A549 (cell line): ENCODE results near the gene CDK5RAP2. TPM values are rescaled to one million over a fixed set of nuclear protein-coding genes. Genes with fewer than 3 reads are reported as not detected.

Experiments
- ATAC-seq, 2 experiments: fragments of 200-7000 bp in 1 of 2; fragments of >200 bp in 1 of 2; cut with Nextera tagmentation in 1 of 2; cut with Tn5 transposase in 1 of 2; 3 replicates each; pipeline versions ENCODE4 v1.8.0 to v1.9.1; 2018 to 2020; ENCODE audit warnings: mild to moderate bottlenecking in 1 of 2, moderate library complexity in 1 of 2
- CTCF ChIA-PET: fragments of 300-600 bp; sonication (Branson Sonifier 250); formaldehyde crosslinking; extraction: SDS; loops from one replicate; lab custom pipeline; 2021; ENCODE audit warnings: antibody characterized with exemption, inconsistent platforms; lab: Yijun Ruan, JAX
- POLR2A ChIA-PET: fragments of 350-600 bp; formaldehyde crosslinking; extraction: SDS; loops from one replicate; lab custom pipeline; 2021; ENCODE audit warnings: antibody characterized with exemption, inconsistent platforms; lab: Yijun Ruan, JAX
- DNase-seq, 2 experiments: peaks; one replicate each; pipeline versions ENCODE4 v3.0.0 to v3.0.0-alpha.2; 2011 to 2016; ENCODE audit warnings: low read depth in 1 of 2, low spot score in 1 of 2
- FAIRE-seq: peaks from 2 replicates; lab custom pipeline; 2011; peaks lifted over from hg19 to GRCh38; lab: Jason Lieb, UNC
- H3K27ac ChIP-seq, 2 experiments: fragments of >200 bp; sonication (Bioruptor Twin); formaldehyde crosslinking; 3 replicates each; pipeline ENCODE4 v1.5.1; 2016 to 2017
- H3K4me1 ChIP-seq: fragments of >200 bp; sonication (Bioruptor Twin); formaldehyde crosslinking; 3 replicates; pipeline ENCODE4 v1.6.1; 2016
- H3K4me2 ChIP-seq: fragments of >200 bp; sonication (Bioruptor Twin); formaldehyde crosslinking; 3 replicates; pipeline ENCODE4 v1.6.1; 2016
- H3K4me3 ChIP-seq: fragments of >200 bp; sonication (Bioruptor Twin); formaldehyde crosslinking; 3 replicates; pipeline ENCODE4 v1.5.1; 2016
- H3K9me3 ChIP-seq: fragments of >200 bp; sonication (Bioruptor Twin); formaldehyde crosslinking; 3 replicates; pipeline ENCODE4 v1.6.1; 2016
- CHD4 ChIP-seq: fragments of 200-600 bp; sonication (generic); IDR thresholded peaks from 2 replicates; pipeline ENCODE4 v1.6.1; 2016; ENCODE audit warnings: antibody characterized with exemption, mild to moderate bottlenecking, borderline replicate concordance
- CTCF ChIP-seq: fragments of >200 bp; sonication (Bioruptor Twin); formaldehyde crosslinking; IDR thresholded peaks from 3 replicates; pipeline ENCODE4 v1.5.1; 2016
- E2F6 ChIP-seq: IDR thresholded peaks from 2 replicates; pipeline ENCODE4 v1.6.1; 2012; ENCODE audit warnings: low read depth, borderline replicate concordance
- EHMT2 ChIP-seq: fragments of 200-600 bp; sonication (generic); IDR thresholded peaks from 2 replicates; pipeline ENCODE4 v1.6.1; 2016; ENCODE audit warnings: antibody characterized with exemption, low read depth, mild to moderate bottlenecking, moderate library complexity
- ELK1 ChIP-seq: fragments of 150-350 bp; IDR thresholded peaks from 2 replicates; pipeline ENCODE4 v1.6.1; 2014; ENCODE audit warnings: low read depth, mild to moderate bottlenecking, low read length
- ESRRA ChIP-seq: fragments of 150-350 bp; IDR thresholded peaks from 2 replicates; pipeline ENCODE4 v1.6.1; 2014; ENCODE audit warnings: mild to moderate bottlenecking, low read length, borderline replicate concordance
- FOXS1 ChIP-seq: fragments of 250-450 bp; sonication (Bioruptor Pico); IDR thresholded peaks from 2 replicates; pipeline ENCODE4 v1.5.0; 2020; ENCODE audit warnings: mild to moderate bottlenecking, moderate library complexity
- GATA3 ChIP-seq: IDR thresholded peaks from 2 replicates; pipeline ENCODE4 v1.6.1; 2012; ENCODE audit warnings: borderline replicate concordance
- HES2 ChIP-seq: fragments of >200 bp; sonication (Bioruptor Twin); formaldehyde crosslinking; IDR thresholded peaks from 2 replicates; pipeline ENCODE4 v1.6.1; 2016
- HMGXB4 ChIP-seq: fragments of 250-450 bp; sonication (Bioruptor Pico); IDR thresholded peaks from 2 replicates; pipeline ENCODE4 v1.5.0; 2021; ENCODE audit warnings: mild to moderate bottlenecking, moderate library complexity, borderline replicate concordance
- HOXA7 ChIP-seq: fragments of 250-450 bp; sonication (Bioruptor Pico); IDR thresholded peaks from 2 replicates; pipeline ENCODE4 v1.5.0; 2020; ENCODE audit warnings: mild to moderate bottlenecking, moderate library complexity
- HOXB13 ChIP-seq: fragments of 250-450 bp; sonication (Bioruptor Pico); IDR thresholded peaks from 2 replicates; pipeline ENCODE4 v1.5.0; 2020; ENCODE audit warnings: low read depth, mild to moderate bottlenecking, moderate library complexity
- JUN ChIP-seq, 2 experiments: fragments of >200 bp; sonication (Bioruptor Twin); formaldehyde crosslinking; IDR thresholded peaks; 2 replicates in 1 of 2; 3 replicates in 1 of 2; pipeline ENCODE4 v1.6.1; 2016 to 2017
- MAFK ChIP-seq: fragments of 450-650 bp; IDR thresholded peaks from 2 replicates; pipeline ENCODE4 v1.6.1; 2014; ENCODE audit not compliant: partially characterized antibody
- MAX ChIP-seq: IDR thresholded peaks from 2 replicates; pipeline ENCODE4 v1.6.1; 2012
- MAZ ChIP-seq: fragments of 150-350 bp; IDR thresholded peaks from 2 replicates; pipeline ENCODE4 v1.6.1; 2014; ENCODE audit warnings: antibody characterized with exemption, low read depth, low read length, borderline replicate concordance
- PHF8 ChIP-seq: fragments of 200-600 bp; sonication (generic); IDR thresholded peaks from 2 replicates; pipeline ENCODE4 v1.6.1; 2016; ENCODE audit warnings: low read depth, mild to moderate bottlenecking, antibody characterized with exemption, moderate library complexity, borderline replicate concordance
- RARB ChIP-seq: fragments of 250-450 bp; sonication (Bioruptor Pico); IDR thresholded peaks from 2 replicates; pipeline ENCODE4 v1.8.0; 2021; ENCODE audit warnings: mild to moderate bottlenecking, moderate library complexity
- SMC3 ChIP-seq: fragments of >200 bp; sonication (Bioruptor Twin); formaldehyde crosslinking; IDR thresholded peaks from 3 replicates; pipeline ENCODE4 v1.6.1; 2018; ENCODE audit warnings: inconsistent platforms
- TFCP2L1 ChIP-seq: fragments of 250-450 bp; sonication (Bioruptor Pico); IDR thresholded peaks from 2 replicates; pipeline ENCODE4 v1.5.0; 2021; ENCODE audit warnings: mild to moderate bottlenecking
- TP53 ChIP-seq: fragments of 250-450 bp; sonication (Bioruptor Pico); IDR thresholded peaks from 2 replicates; pipeline ENCODE4 v1.5.0; 2021; ENCODE audit warnings: mild to moderate bottlenecking, moderate library complexity
- ZC3H11A ChIP-seq: fragments of 450-650 bp; IDR thresholded peaks from 2 replicates; pipeline ENCODE4 v1.6.1; 2014; ENCODE audit warnings: antibody characterized with exemption, mild to moderate bottlenecking
- ZFP36 ChIP-seq: fragments of 450-650 bp; IDR thresholded peaks from 2 replicates; pipeline ENCODE4 v1.6.1; 2014; ENCODE audit warnings: borderline replicate concordance; ENCODE audit not compliant: partially characterized antibody
- ZSCAN20 ChIP-seq: fragments of 250-450 bp; sonication (Bioruptor Pico); IDR thresholded peaks from 2 replicates; pipeline ENCODE4 v1.8.0; 2022; ENCODE audit warnings: mild to moderate bottlenecking, moderate library complexity
- WGBS: methylation state at CpG from one replicate; pipeline ENCODE4 v1.1.6; 2017; ENCODE audit errors: missing lambda C conversion rate; 5-methylcytosine and 5-hydroxymethylcytosine counted together
- polyA plus RNA-seq, 4 experiments: library from polyadenylated mRNA; depleted of rRNA in 3 of 4; stranded (reverse); fragments of >200 nt; fragmentation: RNase III in 1 of 4; extraction: RNeasy Plus Mini Kit Qiagen cat#74134 plus additional on column Dnase treatment in 1 of 4; gene quantifications; 2 replicates in 3 of 4; 3 replicates in 1 of 4; pipeline ENCODE4 v1.2.3, GENCODE V29; 2011 to 2017

The CDK5RAP2 gene
- polyA plus RNA-seq, 2 of the 4 experiments (the other 2 are of a cell fraction) = 29.1 to 44.6 TPM

GRCh38 chr9:120395376-120395775 is 184.6 kb downstream of the CDK5RAP2 start:
- FAIRE-seq (no peak), DNase-seq (no peak)
- CTCF ChIA-PET = interaction anchor here (0.8 to 1.4 kb wide), 3 partner anchors 9 to 82 kb away, joined by 3 to 5 read pairs (median 3); no protein-coding TSS in a partner anchor
- Histone ChIP-seq H3K4me2 (no peak overlapping the region), H3K27ac (peak overlapping the region in 1 of 2 experiments; percentile 9; a peak in 1 of 6 replicates), H3K4me3 (no peak overlapping the region), H3K4me1 (peaks cover 13% of the 10 kb centered on the region; the same call in 2 of the 3 replicates), H3K9me3 (no peaks in the 10 kb centered on the region)
- no peak for TF ChIP-seq HOXA7 (CRISPR knock-in tag)
- TF ChIP-seq CTCF = no peak
- no peak for TF ChIP-seq FOXS1 (CRISPR knock-in tag)
- no peak for TF ChIP-seq PHF8
- TF ChIP-seq ESRRA = no peak
- no peak for TF ChIP-seq CHD4
- TF ChIP-seq MAX = no peak
- no peak for TF ChIP-seq RARB (CRISPR knock-in tag)
- TF ChIP-seq ZC3H11A = no peak
- TF ChIP-seq HOXB13 (CRISPR knock-in tag) = no peak
- TF ChIP-seq HMGXB4 = no peak
- TF ChIP-seq MAZ = no peak
- no peak for TF ChIP-seq GATA3
- no peak for TF ChIP-seq ZFP36
- no peak for TF ChIP-seq TFCP2L1 (CRISPR knock-in tag)
- no peak for TF ChIP-seq ZSCAN20 (CRISPR knock-in tag)
- no peak for TF ChIP-seq E2F6
- TF ChIP-seq, all 56 proteins: peak for 0
- no peak for ATAC-seq
- WGBS = 88% methylated on average over 7 of the region's 7 CpGs
- POLR2A ChIA-PET = no interaction called here

GRCh38 chr9:120394058-120394669 is 185.8 kb downstream of the CDK5RAP2 start:
- FAIRE-seq = no peak
- no peak for ATAC-seq
- 91% methylated on average over 13 of the region's 13 CpGs for WGBS
- POLR2A ChIA-PET = no interaction called here
- Histone ChIP-seq H3K4me1 (peaks cover 10% of the 10 kb centered on the region; the same call in 2 of the 3 replicates), H3K9me3 (no peaks in the 10 kb centered on the region), H3K27ac (peak overlapping the region in 1 of 2 experiments; percentile 42; a peak in 3 of 6 replicates), H3K4me3 (no peak overlapping the region), H3K4me2 (no peak overlapping the region)
- CTCF ChIA-PET = interaction anchor here (1.0 to 2.4 kb wide), 2 partner anchors 9 to 11 kb away, joined by 3 to 6 read pairs; no protein-coding TSS in a partner anchor
- DNase-seq = no peak
- no peak for TF ChIP-seq HES2
- TF ChIP-seq JUN (IDR thresholded peaks at IDR 0.05) = no peak
- no peak for TF ChIP-seq ELK1
- no peak for TF ChIP-seq CTCF
- no peak for TF ChIP-seq SMC3
- no peak for TF ChIP-seq TP53 (CRISPR knock-in tag)
- TF ChIP-seq MAFK = no peak
- TF ChIP-seq EHMT2 = no peak
- no peak for TF ChIP-seq ZC3H11A
